WTC11 (cell line): Measurements from ENCODE around the gene ADCY3.

Source experiments
- EMX1 ChIP-seq: fragments of 250-450 bp; sonication (Bioruptor Pico); IDR thresholded peaks from 2 replicates; pipeline ENCODE4 v1.8.0; 2021; ENCODE audit warnings: mild to moderate bottlenecking
- NR2C2 ChIP-seq: sonication (generic); formaldehyde crosslinking; IDR thresholded peaks from 2 replicates; pipeline ENCODE4 v1.8.0; 2022; ENCODE audit warnings: mild to moderate bottlenecking, missing genetic modification reagents
- SMAD3 ChIP-seq: sonication (generic); formaldehyde crosslinking; IDR thresholded peaks from 2 replicates; pipeline ENCODE4 v1.8.0; 2022; ENCODE audit warnings: missing genetic modification reagents, mild to moderate bottlenecking, borderline replicate concordance
- TEAD1 ChIP-seq: sonication (generic); formaldehyde crosslinking; IDR thresholded peaks from 2 replicates; pipeline ENCODE4 v1.8.0; 2022; ENCODE audit warnings: mild to moderate bottlenecking, missing genetic modification reagents
- TF ChIP-seq, protein P1 (sequence below): fragments of 200-600 bp; IDR thresholded peaks from 2 replicates; pipeline ENCODE4 v1.8.0; 2022; ENCODE audit warnings: antibody characterized with exemption
- TF ChIP-seq, protein P2 (sequence below): sonication (generic); formaldehyde crosslinking; IDR thresholded peaks from 2 replicates; pipeline ENCODE4 v1.8.0; 2023; ENCODE audit warnings: missing genetic modification reagents
- TF ChIP-seq, protein P3 (sequence below): fragments of 250-450 bp; sonication (Bioruptor Pico); conservative IDR thresholded peaks from 2 replicates; pipeline ENCODE4 v1.9.0; 2021; ENCODE audit warnings: mild to moderate bottlenecking
- TF ChIP-seq, protein P4 (sequence below): sonication (generic); formaldehyde crosslinking; IDR thresholded peaks from 2 replicates; pipeline ENCODE4 v1.8.0; 2022; ENCODE audit warnings: mild to moderate bottlenecking, missing genetic modification reagents

DNA sequence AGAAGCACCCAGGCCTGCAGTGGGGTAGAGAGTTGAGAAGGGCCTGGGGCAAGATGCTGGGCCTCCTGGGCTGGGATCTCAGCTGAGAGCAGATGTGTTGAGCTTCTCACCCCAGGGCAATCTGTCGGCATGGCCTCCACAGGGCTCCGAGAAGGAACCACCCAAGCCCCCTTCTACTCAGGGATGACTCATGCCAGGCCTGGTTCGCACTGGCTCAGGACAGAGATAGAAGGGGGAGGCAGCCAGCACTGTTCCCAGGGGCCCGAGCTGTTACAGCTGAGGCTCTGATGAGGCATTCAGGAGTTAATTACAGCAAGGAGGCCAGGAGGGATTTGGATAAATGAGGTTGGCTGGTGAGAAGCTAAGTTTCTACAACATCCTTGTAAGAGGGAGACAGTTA lies 64.3 kb downstream of the ADCY3 start:
- TF ChIP-seq, protein P1, sequence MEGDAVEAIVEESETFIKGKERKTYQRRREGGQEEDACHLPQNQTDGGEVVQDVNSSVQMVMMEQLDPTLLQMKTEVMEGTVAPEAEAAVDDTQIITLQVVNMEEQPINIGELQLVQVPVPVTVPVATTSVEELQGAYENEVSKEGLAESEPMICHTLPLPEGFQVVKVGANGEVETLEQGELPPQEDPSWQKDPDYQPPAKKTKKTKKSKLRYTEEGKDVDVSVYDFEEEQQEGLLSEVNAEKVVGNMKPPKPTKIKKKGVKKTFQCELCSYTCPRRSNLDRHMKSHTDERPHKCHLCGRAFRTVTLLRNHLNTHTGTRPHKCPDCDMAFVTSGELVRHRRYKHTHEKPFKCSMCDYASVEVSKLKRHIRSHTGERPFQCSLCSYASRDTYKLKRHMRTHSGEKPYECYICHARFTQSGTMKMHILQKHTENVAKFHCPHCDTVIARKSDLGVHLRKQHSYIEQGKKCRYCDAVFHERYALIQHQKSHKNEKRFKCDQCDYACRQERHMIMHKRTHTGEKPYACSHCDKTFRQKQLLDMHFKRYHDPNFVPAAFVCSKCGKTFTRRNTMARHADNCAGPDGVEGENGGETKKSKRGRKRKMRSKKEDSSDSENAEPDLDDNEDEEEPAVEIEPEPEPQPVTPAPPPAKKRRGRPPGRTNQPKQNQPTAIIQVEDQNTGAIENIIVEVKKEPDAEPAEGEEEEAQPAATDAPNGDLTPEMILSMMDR, result no peak
- no peak for TF ChIP-seq TEAD1
- TF ChIP-seq SMAD3 (CRISPR knock-in tag), result no peak
- TF ChIP-seq NR2C2 (CRISPR knock-in tag), result no peak
- TF ChIP-seq, protein P2, sequence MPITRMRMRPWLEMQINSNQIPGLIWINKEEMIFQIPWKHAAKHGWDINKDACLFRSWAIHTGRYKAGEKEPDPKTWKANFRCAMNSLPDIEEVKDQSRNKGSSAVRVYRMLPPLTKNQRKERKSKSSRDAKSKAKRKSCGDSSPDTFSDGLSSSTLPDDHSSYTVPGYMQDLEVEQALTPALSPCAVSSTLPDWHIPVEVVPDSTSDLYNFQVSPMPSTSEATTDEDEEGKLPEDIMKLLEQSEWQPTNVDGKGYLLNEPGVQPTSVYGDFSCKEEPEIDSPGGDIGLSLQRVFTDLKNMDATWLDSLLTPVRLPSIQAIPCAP (CRISPR knock-in tag), result no peak
- TF ChIP-seq, protein P3, sequence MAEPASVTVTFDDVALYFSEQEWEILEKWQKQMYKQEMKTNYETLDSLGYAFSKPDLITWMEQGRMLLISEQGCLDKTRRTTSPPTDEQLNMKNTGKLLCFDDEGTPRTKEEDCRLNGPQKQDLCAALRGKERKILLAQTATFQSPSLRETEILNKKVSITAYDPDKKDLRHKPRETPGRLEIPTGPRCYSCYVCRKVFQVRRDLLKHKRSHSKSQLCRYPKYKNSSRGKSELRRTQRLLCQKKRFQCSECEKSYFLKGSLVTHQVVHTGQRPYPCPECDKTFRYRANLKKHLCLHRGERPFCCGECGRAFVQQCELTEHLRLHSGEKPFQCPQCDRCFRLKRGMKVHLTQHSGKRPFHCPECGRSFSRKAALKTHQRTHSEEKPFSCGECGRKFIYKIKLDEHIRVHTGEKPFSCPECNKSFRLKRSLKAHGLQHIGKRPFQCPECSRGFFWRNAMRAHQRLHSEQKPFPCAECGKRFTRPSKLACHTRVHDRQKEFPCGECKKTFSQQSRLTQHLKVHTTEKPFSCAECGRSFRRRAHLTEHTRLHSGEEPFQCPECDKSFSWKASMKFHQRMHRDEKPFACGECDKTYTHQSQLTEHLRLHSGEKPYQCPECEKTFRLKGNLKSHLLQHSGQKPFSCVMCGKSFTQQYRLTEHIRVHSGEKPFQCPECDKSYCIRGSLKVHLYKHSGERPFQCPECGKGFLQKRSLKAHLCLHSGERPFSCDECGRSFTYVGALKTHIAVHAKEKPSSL (CRISPR knock-in tag), result no peak
- TF ChIP-seq, protein P4, sequence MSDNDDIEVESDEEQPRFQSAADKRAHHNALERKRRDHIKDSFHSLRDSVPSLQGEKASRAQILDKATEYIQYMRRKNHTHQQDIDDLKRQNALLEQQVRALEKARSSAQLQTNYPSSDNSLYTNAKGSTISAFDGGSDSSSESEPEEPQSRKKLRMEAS (CRISPR knock-in tag), result no peak
- no peak for TF ChIP-seq EMX1 (CRISPR knock-in tag)
